Smooth muscle cell (in vitro differentiated cells): ENCODE data around the gene NDFIP2. TPM values are rescaled to one million over a fixed set of nuclear protein-coding genes. Genes with fewer than 3 reads are reported as not detected.

Experiments
- DNase-seq: peaks from one replicate; lab custom pipeline; 2025; ENCODE audit not compliant: unreplicated experiment; lab: John Stamatoyannopoulos, UW
- H2AFZ ChIP-seq: fragments of 200-600 bp; sonication (generic); 2 replicates; pipeline ENCODE4 v1.6.0; 2016; ENCODE audit warnings: antibody characterized with exemption, low read depth, mild to moderate bottlenecking
- H3F3A ChIP-seq: fragments of 200-600 bp; sonication (generic); 2 replicates; pipeline ENCODE4 v1.6.0; 2017; ENCODE audit warnings: antibody characterized with exemption, low read depth
- H3K27ac ChIP-seq: fragments of 200-600 bp; sonication (generic); 2 replicates; pipeline ENCODE4 v1.5.1; 2016; ENCODE audit warnings: low read depth, mild to moderate bottlenecking
- H3K27me3 ChIP-seq: fragments of 200-600 bp; sonication (generic); 2 replicates; pipeline ENCODE4 v1.6.1; 2016; ENCODE audit warnings: low read depth, mild to moderate bottlenecking
- H3K36me3 ChIP-seq: fragments of 200-600 bp; sonication (generic); 2 replicates; pipeline ENCODE4 v1.5.1; 2016; ENCODE audit warnings: low read depth
- H3K4me1 ChIP-seq: fragments of 200-600 bp; sonication (generic); 2 replicates; pipeline ENCODE4 v1.5.1; 2016; ENCODE audit warnings: low read depth
- H3K4me2 ChIP-seq: fragments of 200-600 bp; sonication (generic); 2 replicates; pipeline ENCODE4 v1.6.0; 2016; ENCODE audit warnings: mild to moderate bottlenecking
- H3K4me3 ChIP-seq: fragments of 200-600 bp; sonication (generic); 2 replicates; pipeline ENCODE4 v1.5.1; 2016; ENCODE audit warnings: mild to moderate bottlenecking
- H3K79me2 ChIP-seq: fragments of 200-600 bp; sonication (generic); 2 replicates; pipeline ENCODE4 v1.6.0; 2016; ENCODE audit warnings: low read depth, mild to moderate bottlenecking
- H3K9ac ChIP-seq: fragments of 200-600 bp; sonication (generic); 2 replicates; pipeline ENCODE4 v1.6.0; 2016; ENCODE audit warnings: low read depth
- H3K9me3 ChIP-seq: fragments of 200-600 bp; sonication (generic); replicated peaks from 2 replicates; pipeline ENCODE4 v1.5.1; 2016; ENCODE audit warnings: low read depth
- H4K20me1 ChIP-seq: fragments of 200-600 bp; sonication (generic); 2 replicates; pipeline ENCODE4 v1.6.0; 2016; ENCODE audit warnings: low read depth
- CTCF ChIP-seq: fragments of 200-600 bp; sonication (generic); IDR thresholded peaks from 2 replicates; pipeline ENCODE4 v1.5.1; 2017; ENCODE audit warnings: borderline replicate concordance, mild to moderate bottlenecking, antibody characterized with exemption; ENCODE audit not compliant: insufficient read depth, poor library complexity, severe bottlenecking
- WGBS: methylation state at CpG from one replicate; pipeline ENCODE4 v1.1.7; 2016; ENCODE audit warnings: low lambda C conversion rate; 5-methylcytosine and 5-hydroxymethylcytosine counted together
- polyA plus RNA-seq: library from polyadenylated mRNA; unstranded; fragments of >200 nt; fragmentation: Nextera tagmentation; extraction: Ambion mirVana; gene quantifications from 2 replicates; pipeline ENCODE4 v1.2.1, GENCODE V29; 2016
- total RNA-seq: library from RNA; depleted of rRNA; stranded (reverse); fragments of >200 nt; gene quantifications from 2 replicates; pipeline ENCODE4 v1.2.3, GENCODE V29; 2014

The NDFIP2 gene
- total and polyA plus RNA-seq, 2 experiments from 2014 or later, result 34.0 to 75.6 TPM

- TF ChIP-seq CTCF, result no peak
- H3K9me3 ChIP-seq, result no peaks in the 10 kb centered on the region
- H3K27me3 ChIP-seq, result no peaks in the 10 kb centered on the region
- no peaks in the 10 kb centered on the region for H4K20me1 ChIP-seq
- H3K79me2 ChIP-seq, result no peaks in the 10 kb centered on the region
- no peak overlapping the region for H3K27ac ChIP-seq
- 94% methylated on average over 1 of the region's 1 CpG for WGBS
- no peak overlapping the region for H3K4me2 ChIP-seq
- H3K9ac ChIP-seq, result no peak overlapping the region
- H2AFZ ChIP-seq, result no peak overlapping the region
- no peaks in the 10 kb centered on the region for H3F3A ChIP-seq
- H3K36me3 ChIP-seq, result no peaks in the 10 kb centered on the region
- no peak overlapping the region for H3K4me3 ChIP-seq
- DNase-seq, result no peak
- H3K4me1 ChIP-seq, result no peaks in the 10 kb centered on the region
Observed at GRCh38 chr13:79475569-79475968, 5.4 kb upstream of the NDFIP2 start.

GRCh38 chr13:79477968-79478367 is 3.0 kb upstream of the NDFIP2 start:
- no peaks in the 10 kb centered on the region for H3K27me3 ChIP-seq
- no peak for DNase-seq
- no peak overlapping the region for H3K27ac ChIP-seq
- H4K20me1 ChIP-seq, result no peaks in the 10 kb centered on the region
- no peaks in the 10 kb centered on the region for H3K36me3 ChIP-seq
- WGBS, result 58% methylated on average over 3 of the region's 3 CpGs
- no peak overlapping the region for H3K9ac ChIP-seq
- H3K79me2 ChIP-seq, result no peaks in the 10 kb centered on the region
- no peak overlapping the region for H3K4me3 ChIP-seq
- no peaks in the 10 kb centered on the region for H3K9me3 ChIP-seq
- TF ChIP-seq CTCF, result no peak
- H3K4me1 ChIP-seq, result peaks cover 8% of the 10 kb centered on the region
- H2AFZ ChIP-seq, result no peak overlapping the region
- peaks cover 2% of the 10 kb centered on the region for H3F3A ChIP-seq
- H3K4me2 ChIP-seq, result no peak overlapping the region

GRCh38 chr13:79479882-79480281 is 1.1 kb upstream of the NDFIP2 start:
- Histone ChIP-seq H3K79me2 (peaks cover 9% of the 10 kb centered on the region), H4K20me1 (peaks cover 12% of the 10 kb centered on the region), H3K36me3 (no peaks in the 10 kb centered on the region), H3K4me3 (no peak overlapping the region), H3K9ac (no peak overlapping the region), H3K9me3 (no peaks in the 10 kb centered on the region), H3K27ac (no peak overlapping the region), H3K4me1 (peaks cover 14% of the 10 kb centered on the region), H3K27me3 (no peaks in the 10 kb centered on the region), H2AFZ (no peak overlapping the region), H3F3A (peaks cover 3% of the 10 kb centered on the region), H3K4me2 (no peak overlapping the region)
- DNase-seq, result no peak
- 91% methylated on average over 5 of the region's 5 CpGs for WGBS
- TF ChIP-seq CTCF, result no peak

GRCh38 chr13:79481685-79482052 is 714 bp downstream of the NDFIP2 start:
- Histone ChIP-seq H3K4me1 (peaks cover 19% of the 10 kb centered on the region), H4K20me1 (peaks cover 29% of the 10 kb centered on the region), H2AFZ (peak overlapping the region; percentile 34), H3F3A (peaks cover 11% of the 10 kb centered on the region), H3K9ac (peak overlapping the region; percentile 96), H3K9me3 (no peaks in the 10 kb centered on the region), H3K36me3 (no peaks in the 10 kb centered on the region), H3K79me2 (peaks cover 20% of the 10 kb centered on the region), H3K4me2 (peak overlapping the region; percentile 92), H3K4me3 (peak overlapping the region; percentile 87), H3K27ac (peak overlapping the region; percentile 96), H3K27me3 (no peaks in the 10 kb centered on the region)
- TF ChIP-seq CTCF, result no peak
- WGBS, result under 1% methylated on average over 12 of the region's 12 CpGs
- no peak for DNase-seq
